WTC11 (cell line): ENCODE measurements around the gene PPP2R2C. TPM values are rescaled to one million over a fixed set of nuclear protein-coding genes. Genes with fewer than 3 reads are reported as not detected.

ENCODE experiments used
- ATAC-seq: fragments of 200-7000 bp; cut with Tn5 transposase; 2 replicates; pipeline ENCODE4 v1.10.0; 2021; ENCODE audit warnings: mild to moderate bottlenecking, moderate library complexity
- CTCF ChIA-PET: fragments of 300-600 bp; sonication (Branson Sonifier 250); formaldehyde crosslinking; loops from one replicate; lab custom pipeline; 2021; ENCODE audit warnings: antibody characterized with exemption; lab: Charles Lee
- POLR2A ChIA-PET: fragments of 350-600 bp; sonication (Branson Sonifier 250); formaldehyde crosslinking; loops from one replicate; lab custom pipeline; 2021; ENCODE audit warnings: antibody characterized with exemption; lab: Charles Lee
- DNase-seq: peaks from one replicate; pipeline ENCODE4 v3.0.0; 2021; ENCODE audit warnings: low spot score
- H3K27ac Mint-ChIP-seq: 2 replicates; pipeline ENCODE4 v1.8.0; 2021; ENCODE audit warnings: mixed read lengths
- H3K27me3 Mint-ChIP-seq: 2 replicates; pipeline ENCODE4 v1.8.0; 2021; ENCODE audit warnings: low read depth, mild to moderate bottlenecking, moderate library complexity, mixed read lengths
- H3K36me3 Mint-ChIP-seq: 2 replicates; pipeline ENCODE4 v1.8.0; 2021; ENCODE audit warnings: mixed read lengths
- H3K4me1 Mint-ChIP-seq: 2 replicates; pipeline ENCODE4 v1.8.0; 2022; ENCODE audit warnings: mixed read lengths
- H3K4me3 Mint-ChIP-seq: 2 replicates; pipeline ENCODE4 v1.8.0; 2021; ENCODE audit warnings: mild to moderate bottlenecking, moderate library complexity, mixed read lengths
- H3K9me3 Mint-ChIP-seq: 2 replicates; pipeline ENCODE4 v1.8.0; 2021; ENCODE audit warnings: mixed read lengths
- ARID4B ChIP-seq: sonication (generic); formaldehyde crosslinking; IDR thresholded peaks from 2 replicates; pipeline ENCODE4 v1.8.0; 2023; ENCODE audit warnings: missing genetic modification reagents, mild to moderate bottlenecking, borderline replicate concordance
- ATF1 ChIP-seq: sonication (generic); formaldehyde crosslinking; IDR thresholded peaks from 2 replicates; pipeline ENCODE4 v1.8.1; 2023; ENCODE audit warnings: mild to moderate bottlenecking, moderate library complexity, missing genetic modification reagents
- CREM ChIP-seq: sonication (generic); formaldehyde crosslinking; IDR thresholded peaks from 2 replicates; pipeline ENCODE4 v1.8.1; 2022; ENCODE audit warnings: mild to moderate bottlenecking, missing genetic modification reagents, moderate library complexity
- GRHL2 ChIP-seq: fragments of 250-450 bp; sonication (Bioruptor Pico); IDR thresholded peaks from 2 replicates; pipeline ENCODE4 v1.8.0; 2022; ENCODE audit warnings: mild to moderate bottlenecking, moderate library complexity; ENCODE audit not compliant: insufficient replicate concordance, severe bottlenecking
- JUN ChIP-seq: sonication (generic); formaldehyde crosslinking; IDR thresholded peaks from 2 replicates; pipeline ENCODE4 v1.8.0; 2023; ENCODE audit warnings: mild to moderate bottlenecking, missing genetic modification reagents
- NR2C2 ChIP-seq: sonication (generic); formaldehyde crosslinking; IDR thresholded peaks from 2 replicates; pipeline ENCODE4 v1.8.0; 2022; ENCODE audit warnings: mild to moderate bottlenecking, missing genetic modification reagents
- NR3C1 ChIP-seq: sonication (generic); formaldehyde crosslinking; conservative IDR thresholded peaks from 2 replicates; pipeline ENCODE4 v1.8.1; 2023; ENCODE audit warnings: low read depth, mild to moderate bottlenecking, missing genetic modification reagents
- PREB ChIP-seq: sonication (generic); formaldehyde crosslinking; IDR thresholded peaks from 2 replicates; pipeline ENCODE4 v1.8.1; 2022; ENCODE audit warnings: mild to moderate bottlenecking, missing genetic modification reagents, moderate library complexity, borderline replicate concordance
- PRRX2 ChIP-seq: fragments of 250-450 bp; sonication (Bioruptor Pico); IDR thresholded peaks from 2 replicates; pipeline ENCODE4 v1.8.0; 2021; ENCODE audit warnings: mild to moderate bottlenecking
- RORB ChIP-seq: fragments of 250-450 bp; sonication (Bioruptor Pico); IDR thresholded peaks from 2 replicates; pipeline ENCODE4 v1.9.0; 2021; ENCODE audit warnings: mild to moderate bottlenecking
- SMAD4 ChIP-seq: sonication (generic); formaldehyde crosslinking; IDR thresholded peaks from 2 replicates; pipeline ENCODE4 v1.8.0; 2022; ENCODE audit warnings: mild to moderate bottlenecking, missing genetic modification reagents
- ZBTB21 ChIP-seq: sonication (generic); formaldehyde crosslinking; IDR thresholded peaks from 2 replicates; pipeline ENCODE4 v1.8.1; 2023; ENCODE audit warnings: mild to moderate bottlenecking, missing genetic modification reagents, borderline replicate concordance
- ZNF396 ChIP-seq: fragments of 250-450 bp; sonication (Bioruptor Pico); IDR thresholded peaks from 2 replicates; pipeline ENCODE4 v1.8.0; 2021; ENCODE audit warnings: mild to moderate bottlenecking, moderate library complexity, borderline replicate concordance
- ZNF512 ChIP-seq: sonication (generic); formaldehyde crosslinking; IDR thresholded peaks from 2 replicates; pipeline ENCODE4 v1.8.1; 2022; ENCODE audit warnings: missing genetic modification reagents, borderline replicate concordance
- ZNF671 ChIP-seq: fragments of 250-450 bp; sonication (Bioruptor Pico); IDR thresholded peaks from 2 replicates; pipeline ENCODE4 v1.8.0; 2021; ENCODE audit warnings: mild to moderate bottlenecking
- total RNA-seq: library from RNA; stranded (reverse); gene quantifications from 3 replicates; pipeline ENCODE4 v1.2.3, GENCODE V29; 2021
- TF ChIP-seq, protein P1 (sequence below): fragments of 250-450 bp; sonication (Bioruptor Pico); IDR thresholded peaks from 2 replicates; pipeline ENCODE4 v1.9.0; 2021; ENCODE audit warnings: mild to moderate bottlenecking
- TF ChIP-seq, protein P2 (sequence below): sonication (generic); formaldehyde crosslinking; IDR thresholded peaks from 2 replicates; pipeline ENCODE4 v1.8.0; 2022; ENCODE audit warnings: mild to moderate bottlenecking, missing genetic modification reagents

The PPP2R2C gene
- total RNA-seq, 1 experiment from 2014 or later, result 11.5 TPM

- CTCF ChIA-PET, result interaction anchor here (1.9 kb wide), 1 partner anchor 47 kb away, joined by 6 read pairs; no protein-coding TSS in a partner anchor
- peak; percentile 23; the same call in 1 of the 2 replicates for ATAC-seq
These were observed 94.6 kb downstream of the PPP2R2C start for GRCh38 chr4:6377626-6378492.

DNA sequence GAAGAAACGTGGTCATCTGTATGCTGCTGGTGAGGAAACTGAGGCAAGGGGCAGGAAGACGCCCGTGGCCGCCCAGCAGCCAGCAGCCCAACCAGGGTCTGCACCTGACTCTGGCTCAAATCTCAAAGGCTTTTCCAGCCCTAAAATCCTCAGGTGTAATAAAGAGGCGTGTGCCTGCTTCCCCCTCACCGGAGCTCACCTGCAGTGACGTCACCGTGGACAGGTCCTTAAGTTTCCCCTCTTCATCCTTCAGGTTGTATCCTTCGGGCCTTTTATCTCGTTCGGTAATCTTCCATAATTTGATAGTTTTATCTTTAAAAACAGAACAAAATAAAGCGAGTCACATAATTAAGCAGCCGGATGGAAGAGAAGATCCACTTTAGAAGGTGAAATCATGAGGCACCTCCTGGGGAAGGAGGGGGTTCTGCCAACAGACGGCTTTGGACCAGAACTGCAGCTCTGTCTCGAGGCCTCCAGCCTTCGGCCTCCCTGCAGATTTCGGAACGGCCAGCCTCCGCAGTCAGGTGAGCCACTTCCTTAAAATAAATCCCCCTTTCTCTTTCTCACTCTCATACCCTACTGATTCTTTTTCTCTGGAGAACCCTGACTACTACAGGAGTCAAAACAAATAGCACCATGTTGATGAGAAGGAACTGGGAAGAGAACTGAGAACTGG lies 96.7 kb downstream of the PPP2R2C start:
- no peak overlapping the region for H3K27ac Mint-ChIP-seq
- ATAC-seq, result no peak
- DNase-seq, result no peak
- H3K4me3 Mint-ChIP-seq, result no peak overlapping the region
- CTCF ChIA-PET, result interaction anchor here (0.7 kb wide), 1 partner anchor 28 kb away, joined by 3 read pairs; no protein-coding TSS in a partner anchor
- no peaks in the 10 kb centered on the region; the same call in 1 of the 2 replicates for H3K27me3 Mint-ChIP-seq
- peaks cover 14% of the 10 kb centered on the region for H3K4me1 Mint-ChIP-seq
- POLR2A ChIA-PET, result interaction anchor here (0.6 kb wide), 1 partner anchor 342 kb away, joined by 4 read pairs; no protein-coding TSS in a partner anchor
- TF ChIP-seq ZNF396 (CRISPR knock-in tag), result no peak
- TF ChIP-seq, protein P1, sequence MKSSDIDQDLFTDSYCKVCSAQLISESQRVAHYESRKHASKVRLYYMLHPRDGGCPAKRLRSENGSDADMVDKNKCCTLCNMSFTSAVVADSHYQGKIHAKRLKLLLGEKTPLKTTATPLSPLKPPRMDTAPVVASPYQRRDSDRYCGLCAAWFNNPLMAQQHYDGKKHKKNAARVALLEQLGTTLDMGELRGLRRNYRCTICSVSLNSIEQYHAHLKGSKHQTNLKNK (CRISPR knock-in tag), result no peak
- H3K36me3 Mint-ChIP-seq, result no peaks in the 10 kb centered on the region
- H3K9me3 Mint-ChIP-seq, result no peaks in the 10 kb centered on the region

More at GRCh38 chr4:6377626-6378492, 94.6 kb downstream of the PPP2R2C start:
- Mint-ChIP-seq H3K27me3 (no peaks in the 10 kb centered on the region; the same call in 1 of the 2 replicates), H3K36me3 (no peaks in the 10 kb centered on the region), H3K9me3 (no peaks in the 10 kb centered on the region), H3K4me3 (no peak overlapping the region), H3K27ac (no peak overlapping the region), H3K4me1 (peaks cover 14% of the 10 kb centered on the region)
- POLR2A ChIA-PET, result no interaction called here
- no peak for DNase-seq
- TF ChIP-seq ATF1 (CRISPR knock-in tag) (no peak), PRRX2 (CRISPR knock-in tag) (no peak), ZNF512 (CRISPR knock-in tag) (no peak), CREM (CRISPR knock-in tag) (no peak), NR2C2 (CRISPR knock-in tag) (no peak), ZBTB21 (CRISPR knock-in tag) (no peak), JUN (no peak), RORB (CRISPR knock-in tag) (no peak)
- TF ChIP-seq, protein P2, sequence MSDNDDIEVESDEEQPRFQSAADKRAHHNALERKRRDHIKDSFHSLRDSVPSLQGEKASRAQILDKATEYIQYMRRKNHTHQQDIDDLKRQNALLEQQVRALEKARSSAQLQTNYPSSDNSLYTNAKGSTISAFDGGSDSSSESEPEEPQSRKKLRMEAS, result no peak

- Mint-ChIP-seq H3K27me3 (no peaks in the 10 kb centered on the region; the same call in 1 of the 2 replicates), H3K9me3 (no peaks in the 10 kb centered on the region), H3K36me3 (no peaks in the 10 kb centered on the region), H3K4me1 (peaks cover 17% of the 10 kb centered on the region), H3K27ac (0 out of 2 replicates have a peak overlapping the region, but pooled peaks have one; percentile 15), H3K4me3 (no peak overlapping the region)
- ATAC-seq, result no peak
- CTCF ChIA-PET, result no interaction called here
- POLR2A ChIA-PET, result no interaction called here
- DNase-seq, result no peak
- TF ChIP-seq ARID4B (CRISPR knock-in tag), result no peak
- TF ChIP-seq ZNF671 (CRISPR knock-in tag), result no peak
- no peak for TF ChIP-seq PREB
- no peak for TF ChIP-seq ZNF512 (CRISPR knock-in tag)
- no peak for TF ChIP-seq NR3C1 (CRISPR knock-in tag)
- TF ChIP-seq ZNF396 (CRISPR knock-in tag), result no peak
- TF ChIP-seq SMAD4, result no peak
- no peak for TF ChIP-seq GRHL2 (CRISPR knock-in tag)
- TF ChIP-seq, protein P1 (CRISPR knock-in tag), result no peak
These were observed 97.8 kb downstream of the PPP2R2C start for GRCh38 chr4:6374575-6374974.
